Fibroblast of the aortic adventitia (primary cell): ENCODE results near the gene GADD45G. TPM values are rescaled to one million over a fixed set of nuclear protein-coding genes. Genes with fewer than 3 reads are reported as not detected.

Experiments used
- DNase-seq: peaks from one replicate; pipeline ENCODE4 v3.0.0-alpha.2; 2010; ENCODE audit warnings: low read depth
- H3K4me3 ChIP-seq: 2 replicates; pipeline ENCODE4 v1.5.1; 2011; ENCODE audit warnings: low read depth, mild to moderate bottlenecking, control low read depth, low read length, moderate library complexity
- CTCF ChIP-seq: IDR thresholded peaks from 2 replicates; pipeline ENCODE4 v1.5.1; 2011; ENCODE audit warnings: mild to moderate bottlenecking, low read length, control low read depth, inconsistent platforms; ENCODE audit not compliant: insufficient read depth
- total RNA-seq: library from RNA; depleted of rRNA; stranded (reverse); fragments of >200 nt; gene quantifications from 2 replicates; pipeline ENCODE4 v1.2.3, GENCODE V29; 2012; ENCODE audit warnings: low replicate concordance

Gene GADD45G
- total RNA-seq, 1 donor: 0.36 TPM

GRCh38 chr9:89647366-89648128 lies 42.7 kb downstream of the GADD45G start:
- DNase-seq: no peak
- TF ChIP-seq CTCF: no peak

GRCh38 chr9:89648247-89649000 lies 43.6 kb downstream of the GADD45G start:
- H3K4me3 ChIP-seq: no peak overlapping the region
- no peak for DNase-seq
- TF ChIP-seq CTCF: no peak

More at GRCh38 chr9:89647366-89648128, 42.7 kb downstream of the GADD45G start:
- no peak overlapping the region for H3K4me3 ChIP-seq

GRCh38 chr9:89649039-89649691 lies 44.4 kb downstream of the GADD45G start:
- no peak for DNase-seq
- no peak overlapping the region for H3K4me3 ChIP-seq
- no peak for TF ChIP-seq CTCF

- no peak for TF ChIP-seq CTCF
- DNase-seq: no peak
- H3K4me3 ChIP-seq: no peak overlapping the region
These were observed 49.3 kb downstream of the GADD45G start for GRCh38 chr9:89654025-89654662.

GRCh38 chr9:89655056-89655989 lies 50.5 kb downstream of the GADD45G start:
- H3K4me3 ChIP-seq: no peak overlapping the region
- no peak for DNase-seq
- TF ChIP-seq CTCF: no peak

Other genes with a start within 250 kb of the GADD45G start
- gene SEMA4D, start 106.9 kb upstream of the GADD45G start, total RNA-seq: 0.36 TPM in 1 of 2 replicates, not detected in the other